DLD1 (cell line): Measurements from ENCODE around the gene DYNLRB2.

ENCODE experiments used
- in situ Hi-C: cut with HindIII; loops from 2 replicates; pipeline ENCODE4 v1.10.0; 2017; ENCODE audit warnings: low sequenced_read_pairs

Gene DYNLRB2

DNA sequence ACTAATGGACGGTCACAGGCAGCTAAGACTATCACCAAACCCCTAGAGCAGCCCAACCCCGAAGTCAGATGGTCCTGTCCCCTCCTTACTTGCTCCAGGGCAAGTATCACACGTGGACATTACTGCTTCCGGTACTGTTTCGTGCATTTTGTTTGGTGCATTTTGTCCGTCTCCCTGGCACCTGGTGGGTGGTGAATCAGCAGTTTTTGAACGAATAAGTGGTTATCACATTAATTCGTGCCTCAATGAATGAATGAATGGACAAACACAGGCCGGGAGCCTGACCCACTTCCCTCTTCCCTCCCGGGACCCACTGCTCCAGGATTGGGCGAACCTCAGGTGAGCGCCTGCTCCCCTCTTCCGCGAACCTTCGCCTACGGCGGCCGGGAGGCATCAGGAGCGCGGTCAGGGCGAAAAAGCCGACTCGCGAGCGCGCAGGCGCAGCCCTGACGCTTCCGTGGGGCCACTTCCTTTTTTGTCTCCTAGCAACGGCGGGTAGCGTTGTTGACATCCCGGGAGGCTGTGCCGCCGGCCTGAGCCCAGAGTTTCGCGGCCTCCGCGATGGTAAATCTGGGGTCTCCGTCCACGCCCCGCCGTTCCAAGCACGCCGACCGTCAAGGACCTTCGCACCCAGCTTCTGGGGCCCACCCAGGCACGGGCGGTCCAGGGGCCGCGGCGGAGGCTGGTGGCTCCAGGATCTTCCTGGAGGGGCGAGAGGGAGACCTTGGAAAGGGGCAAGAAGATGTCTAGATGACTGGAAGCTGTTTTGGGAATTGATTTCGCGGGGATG is at the start of gene DYNLRB2:
Gene DYNLRB2, plus strand, starts transcription at position 478 of the 790 bp plus-strand sequence. Its CDS starts 84 bp downstream, at position 562.
- in situ Hi-C loops = no loop called here

DNA sequence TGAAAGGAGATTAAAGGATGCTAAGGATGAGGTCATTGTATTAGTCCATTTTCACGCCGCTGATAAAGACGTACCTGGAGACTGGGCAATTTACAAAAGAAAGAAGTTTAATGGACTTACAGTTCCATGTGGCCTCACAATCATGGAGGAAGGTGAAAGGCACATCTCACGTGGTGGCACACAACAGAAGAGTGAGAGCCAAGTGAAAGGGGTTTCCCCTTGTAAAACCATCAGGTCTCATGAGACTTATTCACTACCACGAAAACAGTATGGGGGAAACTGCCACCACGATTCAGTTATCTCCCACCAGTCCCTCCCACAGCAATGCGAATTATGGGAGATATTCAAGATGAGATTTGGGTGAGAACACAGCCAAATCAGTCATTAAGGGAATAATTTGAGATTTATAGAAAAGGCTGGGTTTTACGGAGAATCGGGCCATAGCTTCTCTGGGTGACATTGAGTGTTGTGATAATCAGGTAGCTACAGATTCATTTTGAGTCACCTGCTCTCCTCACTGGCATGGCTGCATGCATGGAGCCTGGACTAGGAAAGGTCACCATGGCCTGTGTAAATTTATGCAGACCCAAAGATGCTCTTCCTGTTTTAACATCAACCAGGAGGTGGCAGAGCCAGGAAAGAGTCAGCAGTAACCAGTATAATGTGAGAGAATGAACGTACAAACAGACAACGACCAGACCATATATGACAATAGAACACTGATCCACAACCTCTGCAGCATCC is 40.5 kb upstream of the DYNLRB2 start:
- in situ Hi-C loops = no loop called here

GRCh38 chr16:80500961-80501525 is 39.8 kb upstream of the DYNLRB2 start:
- in situ Hi-C loops = no loop called here

DNA sequence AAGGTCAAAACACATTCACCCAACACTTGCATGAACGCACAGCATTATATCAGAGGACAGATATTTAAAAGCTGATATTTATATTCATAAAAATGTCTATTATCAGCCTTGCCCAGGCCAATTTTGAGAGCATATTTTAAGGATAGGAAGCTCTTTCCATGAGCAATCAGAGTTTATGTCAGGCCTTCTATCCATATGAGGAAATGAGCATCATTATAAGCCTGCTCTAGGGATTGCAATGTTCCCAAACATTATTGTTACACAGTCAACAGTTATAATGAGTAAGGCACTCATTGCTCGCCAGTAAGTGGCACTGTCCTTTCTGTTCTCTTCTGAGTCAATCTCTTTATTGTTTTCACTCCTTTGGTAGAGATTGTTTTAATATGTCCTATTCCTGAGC is 37.7 kb upstream of the DYNLRB2 start:
- in situ Hi-C loops = no loop called here

DNA sequence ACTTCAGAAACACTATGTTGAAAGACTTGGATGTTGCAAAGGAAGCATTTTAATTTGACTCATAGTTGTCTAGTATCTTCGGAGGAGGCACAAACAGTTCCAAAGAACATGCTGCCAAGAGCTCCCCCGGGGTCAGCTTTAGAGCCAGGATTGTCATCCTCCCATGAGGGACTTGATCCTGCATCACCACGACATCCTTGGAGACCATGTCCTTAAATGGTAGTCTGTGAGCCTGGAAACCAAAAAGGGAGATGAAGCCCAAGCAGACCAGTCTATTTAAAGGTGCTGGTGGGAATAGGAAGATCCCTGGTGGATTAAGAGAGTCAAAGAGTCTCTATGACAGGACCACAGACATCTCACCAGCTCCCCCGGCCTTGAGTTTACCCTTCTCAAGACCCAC is 33.3 kb upstream of the DYNLRB2 start:
- in situ Hi-C loops = no loop called here

GRCh38 chr16:80509872-80510271 is 30.9 kb upstream of the DYNLRB2 start:
- in situ Hi-C loops = no loop called here

DNA sequence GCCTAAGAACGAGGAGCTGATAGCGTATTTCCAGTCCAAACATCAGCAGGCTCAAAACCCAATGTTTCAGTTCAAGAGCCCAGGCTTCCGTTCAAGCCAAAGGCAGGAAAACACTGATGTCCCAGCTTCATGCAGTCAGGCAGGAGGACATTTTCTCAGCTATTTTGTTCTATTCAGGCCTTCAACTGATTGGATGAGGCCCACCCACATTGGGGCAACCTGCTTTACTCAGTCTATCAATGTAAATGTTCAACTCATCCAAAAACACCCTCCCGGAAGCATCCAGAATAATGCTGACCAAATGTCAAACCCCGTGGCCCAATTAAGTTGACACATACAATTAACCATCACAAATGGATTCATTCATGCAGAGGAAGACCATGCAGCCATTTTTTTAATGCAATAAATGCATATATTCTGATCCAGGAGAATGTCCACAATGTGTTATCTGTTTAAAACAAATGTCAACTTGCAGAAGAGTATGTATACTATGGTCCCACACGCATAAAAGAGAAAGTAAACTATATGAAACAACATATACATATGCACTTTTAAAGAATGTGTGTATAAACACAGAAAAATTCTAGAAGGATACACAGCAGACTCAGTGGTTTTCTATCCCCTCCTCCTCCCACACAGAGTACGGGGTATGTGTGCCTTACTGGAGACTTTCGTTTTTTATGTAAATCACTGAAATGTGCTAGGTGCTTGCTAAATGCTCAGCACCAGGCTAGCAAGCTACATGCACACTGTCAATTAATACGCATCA is 28.8 kb upstream of the DYNLRB2 start:
- in situ Hi-C loops = no loop called here

DNA sequence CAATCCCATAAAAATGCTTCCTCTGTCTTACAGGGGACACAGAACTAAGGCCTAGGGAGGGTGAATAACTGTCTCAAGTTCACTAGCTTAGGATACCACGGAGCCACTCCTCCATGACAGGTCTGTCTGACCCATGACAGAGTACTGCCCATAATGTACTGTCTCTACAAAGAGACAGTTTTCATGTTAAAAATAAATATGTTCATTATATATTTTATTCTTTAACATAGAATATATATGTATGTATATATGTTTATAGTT is 28.3 kb upstream of the DYNLRB2 start:
- in situ Hi-C loops = no loop called here

DNA sequence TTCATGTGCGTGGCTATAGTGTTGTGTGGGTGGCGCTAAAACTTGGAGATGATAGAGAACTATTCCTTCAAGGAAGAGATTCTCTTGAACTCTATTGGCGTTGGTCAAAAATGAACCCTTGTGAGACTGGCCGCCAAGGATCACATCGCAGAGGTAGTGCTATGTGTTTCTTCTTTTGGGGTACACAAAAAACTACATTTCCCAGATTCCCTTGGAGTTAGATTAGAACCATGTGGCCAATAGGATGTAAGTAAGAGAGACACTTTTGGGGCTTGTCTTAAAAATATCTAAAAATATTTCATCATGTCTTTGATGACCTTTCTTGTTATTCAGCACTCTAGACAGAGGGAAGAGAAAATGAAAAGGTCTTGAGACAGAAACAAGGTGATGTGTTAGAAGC is 25.4 kb upstream of the DYNLRB2 start:
- in situ Hi-C loops = no loop called here

DNA sequence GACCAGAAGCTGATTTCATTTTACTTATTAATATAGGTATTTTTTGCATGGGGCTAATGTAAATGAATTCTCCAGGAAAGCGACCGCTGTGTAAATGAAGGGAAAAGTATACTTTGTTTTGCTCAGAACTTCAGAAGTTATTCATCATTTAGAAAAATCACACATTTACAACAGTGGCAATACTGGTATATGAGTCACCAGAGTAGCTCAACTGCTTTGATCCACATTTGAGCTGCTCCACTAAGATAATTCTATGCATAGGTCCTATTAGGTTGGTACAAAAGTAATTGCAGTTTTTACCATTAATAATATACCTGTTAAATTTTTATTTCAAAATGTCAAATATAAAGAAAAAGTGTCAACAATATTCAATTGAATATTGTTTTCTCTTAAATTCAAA is 22.9 kb upstream of the DYNLRB2 start:
- in situ Hi-C loops = no loop called here

DNA sequence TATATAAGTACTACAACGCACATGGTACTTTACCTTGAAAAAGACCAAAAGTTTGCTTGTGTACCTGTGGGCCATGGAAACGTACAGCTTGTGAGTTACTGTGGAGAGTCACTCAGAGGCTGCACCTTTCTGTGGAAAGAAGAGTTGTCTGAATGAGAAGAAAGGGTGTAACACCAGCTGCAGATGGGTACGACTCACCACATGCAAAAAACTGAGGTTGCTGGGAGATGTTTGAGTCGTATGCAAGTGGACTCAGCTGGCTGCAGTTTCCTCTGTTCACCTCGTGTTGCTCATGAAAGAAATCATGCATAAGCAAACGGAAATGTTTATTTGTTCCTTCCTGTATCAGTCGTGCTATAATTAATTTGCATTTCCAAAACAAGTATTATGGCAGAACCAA is 22.4 kb upstream of the DYNLRB2 start:
- in situ Hi-C loops = no loop called here

DNA sequence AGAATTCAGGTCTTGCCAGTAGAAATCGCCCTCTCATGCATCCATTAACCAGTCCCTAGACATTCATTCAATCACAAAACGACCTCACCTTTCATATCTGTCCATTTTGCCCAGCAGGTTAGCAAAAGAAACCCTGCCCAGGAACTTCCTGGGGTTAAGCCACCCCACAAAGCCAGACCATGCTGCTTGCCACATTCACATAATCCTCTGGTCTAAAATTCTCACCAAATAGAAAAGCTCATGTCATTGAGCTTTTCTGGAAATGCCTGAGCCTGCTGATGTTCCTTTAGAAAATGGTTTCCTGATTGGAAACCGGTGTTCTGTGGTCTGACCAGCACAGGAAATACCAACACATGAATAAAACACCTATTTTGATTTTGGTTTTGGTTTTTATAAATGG is 21.6 kb upstream of the DYNLRB2 start:
- in situ Hi-C loops = no loop called here

DNA sequence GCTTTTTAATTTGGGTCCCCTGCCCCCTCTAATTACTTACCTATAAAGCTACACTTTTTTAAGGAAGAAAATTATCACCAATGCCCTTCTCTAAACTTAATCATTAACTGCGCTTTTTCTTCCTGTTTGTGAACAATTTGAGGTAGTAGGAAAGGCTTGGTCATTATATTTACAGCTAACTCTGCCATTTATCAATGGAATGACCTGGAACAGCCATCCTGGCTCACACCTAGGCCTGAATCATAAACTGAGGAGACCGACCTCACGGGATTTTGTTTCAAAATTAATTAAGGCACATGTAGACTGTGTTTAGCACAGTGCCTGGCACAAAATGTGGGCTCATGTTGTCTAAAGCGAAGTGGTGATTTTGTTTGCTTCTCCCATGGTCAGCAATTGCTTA is 15.4 kb upstream of the DYNLRB2 start:
- in situ Hi-C loops = no loop called here

- in situ Hi-C loops = no loop called here
These were observed 14.3 kb upstream of the DYNLRB2 start for GRCh38 chr16:80526418-80527061.

DNA sequence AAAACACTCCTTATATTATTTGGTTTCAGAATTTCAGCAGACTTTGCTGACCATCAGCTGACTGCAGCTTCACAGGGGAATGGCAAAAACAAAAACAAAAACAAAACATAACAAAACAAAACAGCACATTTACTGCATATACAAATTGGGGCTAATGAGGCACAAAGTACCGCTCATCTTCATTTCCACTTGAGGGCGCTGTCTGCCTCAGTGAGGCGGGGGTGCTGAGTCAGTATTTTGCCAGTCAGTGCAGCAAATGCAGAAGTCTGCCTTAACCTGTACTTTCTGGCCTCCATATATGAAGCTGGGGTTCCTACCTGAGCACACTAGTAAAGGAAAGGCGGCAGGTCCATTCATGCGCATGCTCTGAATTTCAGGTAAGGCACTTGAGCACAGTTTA is 13.5 kb upstream of the DYNLRB2 start:
- in situ Hi-C loops = no loop called here

GRCh38 chr16:80530479-80530878 is 10.3 kb upstream of the DYNLRB2 start:
- in situ Hi-C loops = no loop called here

DNA sequence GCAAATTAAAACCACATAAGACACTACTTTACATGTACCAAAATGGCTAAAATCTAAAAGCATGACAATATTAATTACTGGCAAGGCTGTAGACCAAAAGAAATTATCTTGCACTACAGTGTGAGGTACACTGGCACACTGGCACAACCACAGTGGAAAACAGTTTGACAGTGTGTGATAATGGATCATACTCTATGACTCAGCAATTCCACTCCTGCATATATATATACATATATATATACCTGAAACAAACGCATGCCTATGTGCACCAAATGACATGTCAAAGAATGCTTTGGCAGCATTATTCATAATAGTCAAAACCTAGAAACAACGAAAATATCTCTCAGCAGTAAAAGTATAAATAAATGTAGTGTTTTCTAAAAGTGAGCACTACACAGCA is 4.6 kb upstream of the DYNLRB2 start:
- in situ Hi-C loops = no loop called here

DNA sequence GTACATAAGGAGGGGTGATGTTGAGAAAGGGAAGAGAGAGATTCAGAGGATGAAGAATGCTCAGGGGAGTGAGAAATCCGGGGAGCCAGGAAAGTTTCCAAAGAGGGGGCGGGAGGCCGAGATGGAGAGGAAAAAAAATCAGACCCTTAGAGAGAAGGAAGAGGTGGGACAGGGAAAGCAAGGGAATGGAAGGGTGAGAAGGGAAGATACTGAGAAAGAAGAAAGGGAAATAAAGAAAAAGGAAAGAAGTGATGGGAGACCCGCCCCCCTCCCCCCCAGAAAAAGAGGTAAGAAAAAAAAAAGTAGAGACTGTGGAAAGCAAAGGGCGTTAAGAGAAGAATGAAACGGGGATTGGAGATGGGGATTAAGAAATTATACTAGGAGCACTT is 507 bp downstream of the DYNLRB2 start:
- in situ Hi-C loops = no loop called here

DNA sequence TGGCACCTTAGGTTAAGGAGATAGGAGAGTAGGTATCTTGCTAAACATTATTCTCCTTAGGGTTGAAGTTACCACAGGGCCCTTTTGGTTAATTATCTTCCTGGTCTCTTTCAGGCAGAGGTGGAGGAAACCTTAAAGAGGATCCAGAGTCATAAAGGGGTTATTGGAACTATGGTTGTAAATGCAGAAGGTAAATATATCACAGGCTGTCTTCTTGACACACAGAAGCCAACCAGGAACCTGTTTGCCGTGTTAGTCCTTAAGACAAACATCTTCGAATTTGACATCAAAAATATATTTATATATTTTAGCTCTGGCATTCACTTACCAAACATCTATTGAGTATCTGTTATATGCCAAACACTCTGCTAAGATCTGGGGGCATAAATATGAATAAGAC is 2.4 kb downstream of the DYNLRB2 start:
- in situ Hi-C loops = no loop called here

DNA sequence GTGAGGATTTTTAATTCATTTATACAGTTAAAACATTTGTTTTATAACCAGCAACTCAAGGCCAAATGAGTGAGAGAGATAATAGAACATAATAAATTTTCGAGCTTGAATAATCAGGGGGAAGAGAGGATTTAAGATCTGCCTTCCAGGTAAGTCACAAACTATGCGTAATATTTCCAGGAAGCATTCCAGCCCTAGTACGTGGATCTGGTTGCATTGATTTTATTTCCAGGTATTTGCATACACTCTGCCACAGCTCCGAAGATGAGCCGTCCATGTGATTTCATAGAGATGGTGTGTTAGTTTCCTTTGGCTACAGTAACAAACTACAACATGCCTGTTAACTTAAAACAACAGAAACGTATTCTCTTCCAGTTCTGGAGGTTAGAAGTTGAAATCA is 3.5 kb downstream of the DYNLRB2 start:
- in situ Hi-C loops = no loop called here

- in situ Hi-C loops = no loop called here
These were observed 5.5 kb downstream of the DYNLRB2 start for GRCh38 chr16:80546249-80546648.
